Measurements from ENCODE around the gene ARHGEF16.

ARHGEF16 gene

GRCh38 chr1:3472906-3473305 is 18.4 kb downstream of the ARHGEF16 start:
- Mint-ChIP-seq H3K36me3 (ENCODE audit: low read depth) (peaks cover 5% of the 10 kb centered on the region), H3K9me3 (no peaks in the 10 kb centered on the region), H3K4me1 (peaks cover 30% of the 10 kb centered on the region), H3K27ac (no peak overlapping the region), H3K4me3 (no peak overlapping the region), H3K27me3 (ENCODE audit: low read depth, poor library complexity) (peaks cover 6% of the 10 kb centered on the region)
- no peak for DNase-seq
- TF ChIP-seq CTCF (IDR thresholded peaks at IDR 0.05) = no peak

DNA sequence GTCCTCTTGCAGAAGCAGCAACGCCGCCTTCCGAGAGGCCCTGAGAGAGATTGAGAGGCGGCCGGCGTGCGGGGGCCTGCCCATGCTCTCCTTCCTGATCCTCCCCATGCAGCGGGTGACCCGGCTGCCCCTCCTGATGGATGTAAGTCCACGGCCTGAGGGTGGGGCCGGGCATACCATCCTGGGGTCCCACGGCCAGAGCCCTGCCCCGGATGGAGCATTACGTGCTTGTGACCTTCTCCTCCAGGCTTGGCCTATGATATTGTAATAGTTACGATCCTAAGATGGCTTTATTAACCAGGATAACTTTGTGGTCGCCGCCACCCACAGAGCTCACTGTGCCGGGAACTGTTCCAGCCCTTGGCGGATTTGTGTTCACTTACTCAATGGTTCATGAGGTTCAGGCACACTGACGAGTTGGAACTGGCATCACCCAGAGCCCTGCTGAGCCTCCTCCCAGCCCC is 18.9 kb downstream of the ARHGEF16 start:
- Mint-ChIP-seq H3K9me3 (no peaks in the 10 kb centered on the region), H3K4me1 (peaks cover 30% of the 10 kb centered on the region), H3K36me3 (ENCODE audit: low read depth) (peaks cover 5% of the 10 kb centered on the region), H3K27me3 (ENCODE audit: low read depth, poor library complexity) (peaks cover 6% of the 10 kb centered on the region), H3K4me3 (no peak overlapping the region), H3K27ac (no peak overlapping the region)
- no peak for DNase-seq
- no peak for TF ChIP-seq CTCF (IDR thresholded peaks at IDR 0.05)

- Mint-ChIP-seq H3K27me3 (ENCODE audit: low read depth, poor library complexity) (peaks cover 2% of the 10 kb centered on the region), H3K9me3 (no peaks in the 10 kb centered on the region), H3K4me1 (peaks cover 30% of the 10 kb centered on the region), H3K4me3 (no peak overlapping the region), H3K36me3 (ENCODE audit: low read depth) (peaks cover 5% of the 10 kb centered on the region), H3K27ac (no peak overlapping the region)
- DNase-seq = no peak
- TF ChIP-seq CTCF (IDR thresholded peaks at IDR 0.05) = no peak
Observed at GRCh38 chr1:3474016-3474415, 19.6 kb downstream of the ARHGEF16 start.

GRCh38 chr1:3474421-3474820 is 20.0 kb downstream of the ARHGEF16 start:
- no peak for DNase-seq
- Mint-ChIP-seq H3K36me3 (ENCODE audit: low read depth) (peaks cover 5% of the 10 kb centered on the region), H3K27ac (no peak overlapping the region), H3K4me1 (peaks cover 30% of the 10 kb centered on the region), H3K27me3 (ENCODE audit: low read depth, poor library complexity) (peaks cover 2% of the 10 kb centered on the region), H3K4me3 (no peak overlapping the region), H3K9me3 (no peaks in the 10 kb centered on the region)
- TF ChIP-seq CTCF (IDR thresholded peaks at IDR 0.05) = no peak

GRCh38 chr1:3475839-3476573 is 21.5 kb downstream of the ARHGEF16 start:
- Mint-ChIP-seq H3K27me3 (ENCODE audit: low read depth, poor library complexity) (peaks cover 2% of the 10 kb centered on the region), H3K27ac (no peak overlapping the region), H3K9me3 (no peaks in the 10 kb centered on the region), H3K4me3 (no peak overlapping the region), H3K4me1 (peaks cover 18% of the 10 kb centered on the region), H3K36me3 (ENCODE audit: low read depth) (peaks cover 5% of the 10 kb centered on the region)
- DNase-seq = no peak
- TF ChIP-seq CTCF (IDR thresholded peaks at IDR 0.05) = no peak

DNA sequence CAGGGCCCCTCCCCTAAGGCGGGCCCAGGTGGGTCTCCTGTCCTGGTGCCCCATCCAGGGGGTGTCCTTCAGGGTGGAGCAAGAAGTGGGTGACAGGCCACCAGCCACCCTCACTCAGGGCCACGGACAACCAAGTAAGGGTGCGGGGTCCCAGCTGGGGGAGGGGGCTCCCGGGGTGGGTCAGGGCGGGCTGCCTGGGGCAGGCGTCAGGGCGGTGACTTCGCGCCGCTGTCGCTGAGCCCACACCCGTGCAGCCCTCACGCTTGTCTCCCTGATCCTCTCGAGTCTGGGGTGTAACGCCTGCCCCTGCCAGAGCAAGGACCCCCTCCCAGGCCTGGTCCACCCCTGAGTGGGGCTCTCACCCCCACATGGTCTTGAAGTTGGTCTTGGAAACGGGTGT is 22.2 kb downstream of the ARHGEF16 start:
- H3K4me3 Mint-ChIP-seq = no peak overlapping the region
- H3K27ac Mint-ChIP-seq = no peak overlapping the region
- H3K36me3 Mint-ChIP-seq (ENCODE audit: low read depth) = peaks cover 5% of the 10 kb centered on the region
- no peak for DNase-seq
- H3K4me1 Mint-ChIP-seq = peaks cover 15% of the 10 kb centered on the region
- peaks cover 2% of the 10 kb centered on the region for H3K27me3 Mint-ChIP-seq (ENCODE audit: low read depth, poor library complexity)
- no peak for TF ChIP-seq CTCF (IDR thresholded peaks at IDR 0.05)
- H3K9me3 Mint-ChIP-seq = no peaks in the 10 kb centered on the region

All from nephron progenitor cell (in vitro differentiated cells).